B cell (primary cell): Measurements from ENCODE around the gene PNPLA5. TPM values are rescaled to one million over a fixed set of nuclear protein-coding genes. Genes with fewer than 3 reads are reported as not detected.
"Not testable (repeated sequence)": the region's sequence is repeated elsewhere in the genome, so short reads cannot be mapped to it uniquely, and the experiment has no call there.

Experiments
- ATAC-seq: fragments of 200-7000 bp; cut with Tn5 transposase; one replicate; pipeline ENCODE4 v1.10.0; 2021; ENCODE audit warnings: low read depth, mild to moderate bottlenecking, moderate number of reproducible peaks, moderate library complexity
- CTCF ChIA-PET: fragments of 350-600 bp; sonication (Branson Sonifier 250); formaldehyde crosslinking; loops from one replicate; lab custom pipeline; 2021; ENCODE audit warnings: antibody characterized with exemption, inconsistent platforms; lab: Charles Lee
- POLR2A ChIA-PET: fragments of 350-600 bp; sonication (Branson Sonifier 250); formaldehyde crosslinking; loops from one replicate; lab custom pipeline; 2021; ENCODE audit warnings: antibody characterized with exemption; lab: Charles Lee
- DNase-seq: peaks from one replicate; pipeline ENCODE4 v3.0.0; 2013
- H2AFZ ChIP-seq: 2 replicates; pipeline ENCODE4 v1.6.1; 2012; ENCODE audit warnings: mild to moderate bottlenecking, low read depth, low read length; ENCODE audit not compliant: insufficient read depth, poor library complexity, severe bottlenecking
- H3K27ac ChIP-seq, 2 donors: 1 replicate in 1 of 2; 2 replicates in 1 of 2; pipeline ENCODE4 v1.5.1; 2012 to 2013; ENCODE audit warnings: low read length in 2 of 2, mild to moderate bottlenecking in 2 of 2, moderate library complexity in 1 of 2
- H3K27me3 ChIP-seq, 4 experiments: fragments of 200-600 bp in 1 of 4; sonication (generic) in 1 of 4; replicated peaks in 1 of 4; 1 replicate in 2 of 4; 2 replicates in 2 of 4; pipeline versions ENCODE4 v1.6.1 to v1.7.0; 2013 to 2016; ENCODE audit warnings: low read length in 3 of 4, mild to moderate bottlenecking in 2 of 4, mixed read lengths in 1 of 4, moderate library complexity in 1 of 4; ENCODE audit not compliant: insufficient read depth in 4 of 4, control insufficient read depth in 3 of 4; ENCODE audit errors: control extremely low read depth in 1 of 4
- H3K36me3 ChIP-seq, 2 experiments: replicated peaks in 1 of 2; 1 replicate in 1 of 2; 2 replicates in 1 of 2; pipeline versions ENCODE4 v1.6.1 to v1.7.1; 2013; ENCODE audit warnings: low read length in 1 of 2; ENCODE audit not compliant: insufficient read depth in 2 of 2, control insufficient read depth in 1 of 2; ENCODE audit errors: control extremely low read depth in 1 of 2, extremely low read depth in 1 of 2
- H3K4me1 ChIP-seq, 2 donors: fragments of 200-600 bp in 1 of 2; sonication (generic) in 1 of 2; 1 replicate in 1 of 2; 2 replicates in 1 of 2; pipeline versions ENCODE4 v1.5.1 to v1.6.1; 2013 to 2017; ENCODE audit warnings: low read length in 2 of 2; ENCODE audit not compliant: control insufficient read depth in 2 of 2, insufficient read depth in 2 of 2
- H3K4me2 ChIP-seq: replicated peaks from 2 replicates; pipeline ENCODE3; 2012; ENCODE audit warnings: mild to moderate bottlenecking, low read depth, low read length; ENCODE audit not compliant: poor library complexity, severe bottlenecking
- H3K4me3 ChIP-seq, 5 experiments: fragments of 200-600 bp in 1 of 5; sonication (generic) in 1 of 5; 1 replicate in 3 of 5; 2 replicates in 2 of 5; pipeline versions ENCODE4 v1.5.1 to v1.7.0; 2011 to 2016; ENCODE audit warnings: low read length in 4 of 5, mild to moderate bottlenecking in 4 of 5, low read depth in 2 of 5, control low read depth in 1 of 5, moderate library complexity in 1 of 5; ENCODE audit not compliant: insufficient read depth in 1 of 5; ENCODE audit errors: control extremely low read depth in 1 of 5, extremely low read depth in 1 of 5
- H3K79me2 ChIP-seq: fragments of 200-600 bp; sonication (generic); one replicate; pipeline ENCODE4 v1.6.0; 2016; ENCODE audit warnings: low read length; ENCODE audit not compliant: control insufficient read depth, insufficient read depth
- H3K9ac ChIP-seq: fragments of 200-600 bp; sonication (generic); 2 replicates; pipeline ENCODE4 v1.6.1; 2017; ENCODE audit warnings: mild to moderate bottlenecking, low read length, moderate library complexity
- H3K9me3 ChIP-seq, 3 donors: one replicate each; pipeline versions ENCODE4 v1.6.1 to v1.7.1; 2013; ENCODE audit warnings: low read length in 2 of 3; ENCODE audit not compliant: control insufficient read depth in 2 of 3, insufficient read depth in 1 of 3; ENCODE audit errors: control extremely low read depth in 1 of 3
- H4K20me1 ChIP-seq: 2 replicates; pipeline ENCODE4 v1.6.0; 2012; ENCODE audit warnings: mild to moderate bottlenecking, low read length; ENCODE audit not compliant: insufficient read depth, control insufficient read depth, poor library complexity, severe bottlenecking
- H3K27ac Mint-ChIP-seq: one replicate; pipeline ENCODE4 v1.8.0; 2021; ENCODE audit warnings: mixed read lengths
- H3K27me3 Mint-ChIP-seq: one replicate; pipeline ENCODE4 v1.8.0; 2021; ENCODE audit warnings: mixed read lengths
- H3K4me1 Mint-ChIP-seq: one replicate; pipeline ENCODE4 v1.8.0; 2021; ENCODE audit warnings: mixed read lengths
- H3K4me3 Mint-ChIP-seq: one replicate; pipeline ENCODE4 v1.8.0; 2021; ENCODE audit warnings: mixed read lengths
- H3K9me3 Mint-ChIP-seq: one replicate; pipeline ENCODE4 v1.8.0; 2022; ENCODE audit warnings: mixed read lengths; ENCODE audit not compliant: insufficient read depth
- CTCF ChIP-seq: fragments of 200-600 bp; IDR thresholded peaks from one replicate; pipeline ENCODE4 v1.8.0; 2022; ENCODE audit warnings: antibody characterized with exemption, mild to moderate bottlenecking
- EZH2 ChIP-seq: IDR thresholded peaks from 2 replicates; pipeline ENCODE4 v1.6.1; 2012; ENCODE audit warnings: borderline replicate concordance, low read depth, mild to moderate bottlenecking, moderate library complexity, low read length; ENCODE audit not compliant: insufficient read depth, poor library complexity, severe bottlenecking
- WGBS: methylation state at CpG from one replicate; pipeline ENCODE4 v1.1.5; 2013; ENCODE audit warnings: missing lambda C conversion rate; ENCODE audit not compliant: insufficient coverage; 5-methylcytosine and 5-hydroxymethylcytosine counted together
- intact Hi-C: fragments of 100-400 bp; cut with micrococcal nuclease; formaldehyde crosslinking; loops from one replicate; pipeline ENCODE4 v1.10.0; 2022
- polyA plus RNA-seq: library from polyadenylated mRNA; depleted of rRNA; stranded (reverse); fragments of >200 nt; gene quantifications from 2 replicates; pipeline ENCODE4 v1.2.3, GENCODE V29; 2012
- total RNA-seq, 2 donors: library from RNA; stranded (reverse); fragments of 120-200 nt in 1 of 2; gene quantifications; 1 replicate in 1 of 2; 2 replicates in 1 of 2; pipeline versions ENCODE4 v1.2.3 to v1.2.4, GENCODE V29; 2013 to 2022

The PNPLA5 gene
- total and polyA plus RNA-seq, 2 donors (not counting 1 experiment from before 2014, with no cell fraction given) = not detected

GRCh38 chr22:43869799-43870198 is 22.0 kb downstream of the PNPLA5 start:
- WGBS = no CpG with 5 or more reads among the region's 5 CpGs
- Histone ChIP-seq H4K20me1 (no peaks in the 10 kb centered on the region), H3K36me3 (no peaks in the 10 kb centered on the region), H3K9me3 (peaks cover 0 to 15% (median 0%) of the 10 kb centered on the region in 3 donors), H3K27me3 (peaks cover 0 to 7% (median 0%) of the 10 kb centered on the region in 4 experiments), H3K4me3 (no peak overlapping the region), H2AFZ (no peak overlapping the region), H3K9ac (no peak overlapping the region), H3K4me1 (no peaks in the 10 kb centered on the region), H3K79me2 (no peaks in the 10 kb centered on the region), H3K27ac (no peak overlapping the region), H3K4me2 (no peak overlapping the region)
- peaks cover 32% of the 10 kb centered on the region for H3K27me3 Mint-ChIP-seq
- ChIA-PET CTCF (interaction anchor here (0.6 kb wide), 1 partner anchor 501 kb away, joined by 3 read pairs; no protein-coding TSS in a partner anchor), POLR2A (no interaction called here)
- intact Hi-C loops = no loop called here
- DNase-seq = no peak
- ATAC-seq = no peak
- no peak overlapping the region for H3K4me3 Mint-ChIP-seq
- TF ChIP-seq CTCF = no peak
- TF ChIP-seq EZH2 = no peak
- H3K27ac Mint-ChIP-seq = no peak overlapping the region
- peaks cover 13% of the 10 kb centered on the region for H3K9me3 Mint-ChIP-seq
- H3K4me1 Mint-ChIP-seq = no peaks in the 10 kb centered on the region

- H3K4me2 ChIP-seq, CTCF ChIA-PET, H3K4me1 Mint-ChIP-seq, H3K4me1 ChIP-seq, POLR2A ChIA-PET, H4K20me1 ChIP-seq, H3K27ac Mint-ChIP-seq, H2AFZ ChIP-seq, H3K9ac ChIP-seq, H3K27ac ChIP-seq, H3K79me2 ChIP-seq, intact Hi-C loops, DNase-seq, H3K36me3 ChIP-seq, H3K4me3 ChIP-seq, H3K4me3 Mint-ChIP-seq, ATAC-seq: not testable (repeated sequence)
- 94% methylated on average over 4 of the region's 4 CpGs for WGBS
- Histone ChIP-seq H3K9me3 (peaks cover 0 to 12% (median 0%) of the 10 kb centered on the region in 3 donors), H3K27me3 (peaks cover 0 to 10% (median 5%) of the 10 kb centered on the region in 4 experiments)
- peaks cover 13% of the 10 kb centered on the region for H3K9me3 Mint-ChIP-seq
- H3K27me3 Mint-ChIP-seq = peaks cover 34% of the 10 kb centered on the region
Observed at GRCh38 chr22:43869001-43869400, 22.8 kb downstream of the PNPLA5 start.
